CD14-positive monocyte (primary cell): ENCODE data around the gene DHX15. TPM values are rescaled to one million over a fixed set of nuclear protein-coding genes. Genes with fewer than 3 reads are reported as not detected.

Experiments
- DNase-seq, 3 donors: peaks; one replicate each; pipeline ENCODE4 v3.0.0-alpha.2; 2011 to 2022
- H2AFZ ChIP-seq: 2 replicates; pipeline ENCODE4 v1.6.0; 2012; ENCODE audit warnings: mild to moderate bottlenecking, low read depth, low read length, inconsistent platforms; ENCODE audit not compliant: insufficient read depth, poor library complexity, severe bottlenecking
- H3K27ac ChIP-seq, 2 donors: 1 replicate in 1 of 2; 2 replicates in 1 of 2; pipeline ENCODE4 v1.5.1; 2012 to 2013; ENCODE audit warnings: low read length in 2 of 2, control low read depth in 1 of 2, inconsistent platforms in 1 of 2, low read depth in 1 of 2, mild to moderate bottlenecking in 1 of 2
- H3K27me3 ChIP-seq, 2 donors: one replicate each; pipeline versions ENCODE4 v1.6.0 to v1.6.1; 2011 to 2013; ENCODE audit warnings: low read length in 2 of 2; ENCODE audit not compliant: control insufficient read depth in 2 of 2, insufficient read depth in 2 of 2
- H3K36me3 ChIP-seq, 2 donors: replicated peaks in 1 of 2; 1 replicate in 1 of 2; 2 replicates in 1 of 2; pipeline versions ENCODE4 v1.5.1 to v1.6.1; 2012 to 2013; ENCODE audit warnings: low read length in 2 of 2, control low read depth in 1 of 2, inconsistent platforms in 1 of 2, mild to moderate bottlenecking in 1 of 2; ENCODE audit not compliant: insufficient read depth in 2 of 2, control insufficient read depth in 1 of 2
- H3K4me1 ChIP-seq, 2 donors: 1 replicate in 1 of 2; 2 replicates in 1 of 2; pipeline versions ENCODE4 v1.5.1 to v1.6.1; 2012 to 2013; ENCODE audit warnings: low read length in 2 of 2, control low read depth in 1 of 2, inconsistent platforms in 1 of 2, mild to moderate bottlenecking in 1 of 2, moderate library complexity in 1 of 2; ENCODE audit not compliant: insufficient read depth in 2 of 2, control insufficient read depth in 1 of 2
- H3K4me2 ChIP-seq: replicated peaks from 2 replicates; pipeline ENCODE3; 2012; ENCODE audit warnings: low read length, moderate library complexity, mild to moderate bottlenecking; ENCODE audit not compliant: poor library complexity, severe bottlenecking; ENCODE audit errors: extremely low read depth
- H3K4me3 ChIP-seq, 3 experiments: fragments of 200-600 bp in 1 of 3; sonication (generic) in 1 of 3; replicated peaks in 1 of 3; 1 replicate in 2 of 3; 2 replicates in 1 of 3; pipeline ENCODE4 v1.5.1; 2011 to 2013; ENCODE audit warnings: low read length in 3 of 3, mild to moderate bottlenecking in 3 of 3, control low read depth in 2 of 3, low read depth in 2 of 3, inconsistent platforms in 1 of 3, moderate library complexity in 1 of 3
- H3K79me2 ChIP-seq: 2 replicates; pipeline ENCODE4 v1.6.0; 2012; ENCODE audit warnings: mild to moderate bottlenecking, control low read depth, inconsistent platforms, low read length, moderate library complexity; ENCODE audit not compliant: insufficient read depth
- H3K9ac ChIP-seq: 2 replicates; pipeline ENCODE4 v1.6.0; 2017; ENCODE audit warnings: low read length, mild to moderate bottlenecking; ENCODE audit not compliant: insufficient read depth, poor library complexity, severe bottlenecking
- H3K9me3 ChIP-seq, 2 donors: replicated peaks in 1 of 2; 1 replicate in 1 of 2; 2 replicates in 1 of 2; pipeline versions ENCODE4 v1.5.1 to v1.6.1; 2012 to 2013; ENCODE audit warnings: low read length in 2 of 2, control low read depth in 1 of 2; ENCODE audit not compliant: control insufficient read depth in 1 of 2, insufficient read depth in 1 of 2
- H4K20me1 ChIP-seq: 2 replicates; pipeline ENCODE4 v1.6.0; 2012; ENCODE audit warnings: mild to moderate bottlenecking, low read length, control low read depth, moderate library complexity; ENCODE audit not compliant: insufficient read depth
- H3K27ac Mint-ChIP-seq, 7 donors: one replicate each; pipeline ENCODE4 v1.8.0; 2020; ENCODE audit warnings: mild to moderate bottlenecking in 7 of 7, mixed read lengths in 7 of 7, moderate library complexity in 6 of 7, inconsistent platforms in 2 of 7
- H3K27me3 Mint-ChIP-seq, 3 donors: one replicate each; pipeline ENCODE4 v1.8.0; 2021 to 2022; ENCODE audit warnings: low read depth in 3 of 3, mild to moderate bottlenecking in 3 of 3, mixed read lengths in 3 of 3, moderate library complexity in 3 of 3, inconsistent platforms in 1 of 3
- H3K36me3 Mint-ChIP-seq, 2 donors: one replicate each; pipeline ENCODE4 v1.8.0; 2020; ENCODE audit warnings: mixed read lengths in 2 of 2, inconsistent platforms in 1 of 2, mild to moderate bottlenecking in 1 of 2
- H3K4me1 Mint-ChIP-seq: one replicate; pipeline ENCODE4 v1.8.0; 2020; ENCODE audit warnings: mild to moderate bottlenecking, mixed read lengths
- H3K4me3 Mint-ChIP-seq, 2 donors: one replicate each; pipeline ENCODE4 v1.8.0; 2020; ENCODE audit warnings: mild to moderate bottlenecking in 2 of 2, mixed read lengths in 2 of 2, moderate library complexity in 1 of 2
- H3K9me3 Mint-ChIP-seq, 7 donors: one replicate each; pipeline ENCODE4 v1.8.0; 2020 to 2022; ENCODE audit warnings: mixed read lengths in 7 of 7, mild to moderate bottlenecking in 6 of 7, moderate library complexity in 6 of 7, inconsistent platforms in 2 of 7
- WGBS: methylation state at CpG from one replicate; pipeline ENCODE4 v1.1.5; 2013; ENCODE audit warnings: missing lambda C conversion rate; ENCODE audit not compliant: insufficient coverage; 5-methylcytosine and 5-hydroxymethylcytosine counted together
- intact Hi-C, 2 donors: fragments of 100-400 bp; cut with micrococcal nuclease; formaldehyde crosslinking; loops; one replicate each; pipeline versions ENCODE4 v1.15.0 to v1.15.1; 2023
- polyA plus RNA-seq, 3 donors: library from polyadenylated mRNA; depleted of rRNA in 1 of 3; unstranded in 2 of 3; stranded (reverse) in 1 of 3; fragments of 300-500 nt in 2 of 3; fragments of >200 nt in 1 of 3; fragmentation: Illumina TruSeq in 2 of 3; gene quantifications; 1 replicate in 2 of 3; 2 replicates in 1 of 3; pipeline ENCODE4 v1.2.3, GENCODE V29; 2012 to 2021
- TF ChIP-seq, protein P1 (sequence below): fragments of 200-600 bp; IDR thresholded peaks from one replicate; pipeline ENCODE4 v1.8.0; 2022; ENCODE audit warnings: antibody characterized with exemption, mild to moderate bottlenecking

Gene DHX15
- polyA plus RNA-seq, 3 donors, result 27.2 to 77.7 (median 37.5) TPM

DNA sequence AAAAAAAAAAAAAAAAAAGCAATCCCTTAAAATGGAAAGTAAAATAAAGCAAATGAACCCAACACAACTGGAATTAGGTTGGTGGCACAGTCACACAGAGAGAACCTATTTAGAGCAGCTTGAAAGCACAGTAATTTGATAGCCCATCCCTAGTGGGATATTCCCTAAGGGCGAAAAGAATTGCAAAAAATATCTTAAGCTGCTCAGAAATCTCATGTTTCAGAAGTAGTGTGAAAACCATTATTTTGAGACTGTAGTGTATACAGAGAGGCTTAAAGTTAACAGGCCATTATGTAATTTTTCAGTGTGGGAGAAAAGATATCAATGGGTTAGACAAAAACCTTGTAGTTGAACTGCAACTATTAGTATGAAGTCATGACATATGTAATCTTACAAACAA, 40.0 kb upstream of the DHX15 start:
- Histone ChIP-seq H3K4me1 (no peaks in the 10 kb centered on the region), H3K27ac (no peak overlapping the region), H3K4me2 (no peak overlapping the region), H3K9ac (no peak overlapping the region), H2AFZ (no peak overlapping the region), H3K79me2 (no peaks in the 10 kb centered on the region), H3K9me3 (peaks cover 6 to 7% of the 10 kb centered on the region in 2 donors), H3K27me3 (no peaks in the 10 kb centered on the region), H3K4me3 (no peak overlapping the region), H4K20me1 (no peaks in the 10 kb centered on the region), H3K36me3 (no peaks in the 10 kb centered on the region)
- Mint-ChIP-seq H3K4me1 (no peaks in the 10 kb centered on the region), H3K36me3 (no peaks in the 10 kb centered on the region), H3K27me3 (peaks cover 0 to 3% (median 2%) of the 10 kb centered on the region in 3 donors), H3K27ac (no peak overlapping the region), H3K9me3 (peaks cover 2 to 14% (median 7%) of the 10 kb centered on the region in 7 donors), H3K4me3 (no peak overlapping the region)
- TF ChIP-seq, protein P1, sequence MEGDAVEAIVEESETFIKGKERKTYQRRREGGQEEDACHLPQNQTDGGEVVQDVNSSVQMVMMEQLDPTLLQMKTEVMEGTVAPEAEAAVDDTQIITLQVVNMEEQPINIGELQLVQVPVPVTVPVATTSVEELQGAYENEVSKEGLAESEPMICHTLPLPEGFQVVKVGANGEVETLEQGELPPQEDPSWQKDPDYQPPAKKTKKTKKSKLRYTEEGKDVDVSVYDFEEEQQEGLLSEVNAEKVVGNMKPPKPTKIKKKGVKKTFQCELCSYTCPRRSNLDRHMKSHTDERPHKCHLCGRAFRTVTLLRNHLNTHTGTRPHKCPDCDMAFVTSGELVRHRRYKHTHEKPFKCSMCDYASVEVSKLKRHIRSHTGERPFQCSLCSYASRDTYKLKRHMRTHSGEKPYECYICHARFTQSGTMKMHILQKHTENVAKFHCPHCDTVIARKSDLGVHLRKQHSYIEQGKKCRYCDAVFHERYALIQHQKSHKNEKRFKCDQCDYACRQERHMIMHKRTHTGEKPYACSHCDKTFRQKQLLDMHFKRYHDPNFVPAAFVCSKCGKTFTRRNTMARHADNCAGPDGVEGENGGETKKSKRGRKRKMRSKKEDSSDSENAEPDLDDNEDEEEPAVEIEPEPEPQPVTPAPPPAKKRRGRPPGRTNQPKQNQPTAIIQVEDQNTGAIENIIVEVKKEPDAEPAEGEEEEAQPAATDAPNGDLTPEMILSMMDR, result no peak
- no CpG with 5 or more reads among the region's 1 CpG for WGBS
- intact Hi-C loops, result no loop called here
- DNase-seq, result no peak

DNA sequence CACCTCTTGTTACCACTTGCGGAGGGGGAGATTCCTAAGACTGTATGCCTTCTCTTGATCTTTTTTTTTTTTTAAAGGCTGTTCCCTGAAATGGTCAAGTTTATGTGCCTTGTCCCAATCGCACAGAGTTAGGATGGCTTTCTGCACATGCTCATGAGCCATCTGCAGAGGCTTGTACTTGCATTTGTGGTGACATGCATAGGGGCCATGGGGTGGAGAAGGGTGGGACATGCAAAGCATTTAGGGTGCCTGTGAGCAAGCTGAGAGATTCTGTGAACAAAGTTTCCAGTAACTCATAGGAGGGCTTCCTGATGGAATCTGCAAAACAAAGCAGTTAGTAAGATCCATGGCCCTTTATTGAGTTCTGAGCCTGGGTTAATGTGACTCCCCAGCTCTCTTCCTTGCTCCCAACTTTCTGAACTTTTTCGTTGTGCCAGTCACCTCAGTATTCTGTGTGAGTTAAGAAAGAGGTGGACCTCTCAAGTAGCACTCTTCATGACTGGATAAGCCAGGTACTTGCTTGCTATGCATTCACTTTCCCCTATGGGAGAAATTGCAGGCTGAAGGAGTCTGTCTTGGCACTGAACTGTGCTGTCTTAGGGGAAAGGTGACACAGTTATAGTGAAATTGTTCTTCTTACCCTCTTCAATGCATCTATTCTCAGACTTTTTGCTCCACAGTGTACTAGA, 37.9 kb upstream of the DHX15 start:
- no peak overlapping the region for H3K27ac Mint-ChIP-seq
- DNase-seq, result no peak
- H3K4me3 Mint-ChIP-seq, result no peak overlapping the region
- intact Hi-C loops, result no loop called here
- H3K9ac ChIP-seq, result no peak overlapping the region
- no peaks in the 10 kb centered on the region for H3K79me2 ChIP-seq
- H3K27ac ChIP-seq, result no peak overlapping the region
- H3K4me3 ChIP-seq, result no peak overlapping the region
- H3K36me3 Mint-ChIP-seq, result no peaks in the 10 kb centered on the region
- peaks cover 6 to 7% of the 10 kb centered on the region in 2 donors for H3K9me3 ChIP-seq
- no peak overlapping the region for H3K4me2 ChIP-seq
- peaks cover 0 to 5% (median 2%) of the 10 kb centered on the region in 3 donors for H3K27me3 Mint-ChIP-seq
- no peaks in the 10 kb centered on the region for H3K36me3 ChIP-seq
- peaks cover 2 to 18% (median 8%) of the 10 kb centered on the region in 7 donors for H3K9me3 Mint-ChIP-seq
- H3K4me1 ChIP-seq, result no peaks in the 10 kb centered on the region
- WGBS, result 100% methylated on average over 2 of the region's 3 CpGs
- TF ChIP-seq, protein P1, result no peak
- no peaks in the 10 kb centered on the region for H3K27me3 ChIP-seq
- no peaks in the 10 kb centered on the region for H4K20me1 ChIP-seq
- no peak overlapping the region for H2AFZ ChIP-seq
- H3K4me1 Mint-ChIP-seq, result no peaks in the 10 kb centered on the region
